OCI-LY3 (cell line): Measurements from ENCODE around the gene GGA3.

ENCODE experiments used
- EZH2phosphoT487 ChIP-seq: fragments of 200-600 bp; shearing (Covaris generic); IDR thresholded peaks from 2 replicates; pipeline ENCODE4 v1.6.1; 2018; ENCODE audit warnings: antibody characterized with exemption, mixed run types, low read depth
- TF ChIP-seq, protein P1 (sequence below): fragments of 200-600, 300-600 bp; sonication (generic); IDR thresholded peaks from 2 replicates; pipeline ENCODE4 v1.5.1; 2014; ENCODE audit warnings: antibody characterized with exemption, low read length, low read depth

DNA sequence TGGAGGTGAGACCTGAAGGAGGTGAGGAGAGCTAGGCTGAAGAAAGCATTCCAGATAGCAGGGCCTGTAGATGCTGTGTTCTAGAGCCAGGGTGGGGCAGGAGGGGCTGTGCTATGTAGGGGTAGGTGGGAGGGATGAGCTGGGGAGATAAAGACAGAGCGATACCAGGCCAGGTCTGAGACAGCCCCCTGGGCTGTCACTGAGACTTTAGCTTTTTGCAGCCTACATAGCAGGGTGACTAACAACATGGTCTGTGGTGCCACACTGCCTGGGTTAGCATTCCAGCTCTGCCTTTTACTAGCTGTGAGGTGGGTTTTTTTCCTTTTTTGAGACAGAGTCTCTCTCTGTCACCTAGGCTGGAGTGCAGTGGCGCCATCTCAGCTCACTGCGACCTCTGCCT lies 41.6 kb downstream of the GGA3 start:
- TF ChIP-seq, protein P1, sequence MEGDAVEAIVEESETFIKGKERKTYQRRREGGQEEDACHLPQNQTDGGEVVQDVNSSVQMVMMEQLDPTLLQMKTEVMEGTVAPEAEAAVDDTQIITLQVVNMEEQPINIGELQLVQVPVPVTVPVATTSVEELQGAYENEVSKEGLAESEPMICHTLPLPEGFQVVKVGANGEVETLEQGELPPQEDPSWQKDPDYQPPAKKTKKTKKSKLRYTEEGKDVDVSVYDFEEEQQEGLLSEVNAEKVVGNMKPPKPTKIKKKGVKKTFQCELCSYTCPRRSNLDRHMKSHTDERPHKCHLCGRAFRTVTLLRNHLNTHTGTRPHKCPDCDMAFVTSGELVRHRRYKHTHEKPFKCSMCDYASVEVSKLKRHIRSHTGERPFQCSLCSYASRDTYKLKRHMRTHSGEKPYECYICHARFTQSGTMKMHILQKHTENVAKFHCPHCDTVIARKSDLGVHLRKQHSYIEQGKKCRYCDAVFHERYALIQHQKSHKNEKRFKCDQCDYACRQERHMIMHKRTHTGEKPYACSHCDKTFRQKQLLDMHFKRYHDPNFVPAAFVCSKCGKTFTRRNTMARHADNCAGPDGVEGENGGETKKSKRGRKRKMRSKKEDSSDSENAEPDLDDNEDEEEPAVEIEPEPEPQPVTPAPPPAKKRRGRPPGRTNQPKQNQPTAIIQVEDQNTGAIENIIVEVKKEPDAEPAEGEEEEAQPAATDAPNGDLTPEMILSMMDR: no peak
- TF ChIP-seq EZH2phosphoT487: no peak
